Measurements from ENCODE around the gene CPNE1. TPM values are rescaled to one million over a fixed set of nuclear protein-coding genes. Genes with fewer than 3 reads are reported as not detected.

The CPNE1 gene
- total and polyA plus RNA-seq, 9 donors: 45.6 to 176 (median 145) TPM

GRCh38 chr20:35673884-35674283 lies 9.2 kb upstream of the CPNE1 start:
- DNase-seq: no peak
- Histone ChIP-seq H3K36me3 (ENCODE audit: control insufficient read depth, insufficient read depth, low read length) (peaks cover 46% of the 10 kb centered on the region), H3K4me3 (ENCODE audit: low read length) (no peak overlapping the region), H3K4me1 (ENCODE audit: control insufficient read depth, insufficient read depth, low read length) (no peaks in the 10 kb centered on the region), H3K27me3 (ENCODE audit: control insufficient read depth, insufficient read depth, low read length) (no peaks in the 10 kb centered on the region), H3K27ac (ENCODE audit: low read length) (no peak overlapping the region), H3K9me3 (replicated peaks; ENCODE audit: control insufficient read depth, low read depth, low read length) (no peaks in the 10 kb centered on the region)
- WGBS (ENCODE audit: insufficient coverage): 95% methylated on average over 3 of the region's 4 CpGs

- peaks cover 3% of the 10 kb centered on the region for H3K4me1 ChIP-seq (ENCODE audit: control insufficient read depth, insufficient read depth, low read length)
- H3K27ac ChIP-seq (ENCODE audit: low read length): no peak overlapping the region
- H3K27me3 ChIP-seq (ENCODE audit: control insufficient read depth, insufficient read depth, low read length): no peaks in the 10 kb centered on the region
- WGBS (ENCODE audit: insufficient coverage): no CpG with 5 or more reads among the region's 1 CpG
- H3K9me3 ChIP-seq (replicated peaks; ENCODE audit: control insufficient read depth, low read depth, low read length): no peaks in the 10 kb centered on the region
- peaks cover 35% of the 10 kb centered on the region for H3K36me3 ChIP-seq (ENCODE audit: control insufficient read depth, insufficient read depth, low read length)
- no peak for DNase-seq
- H3K4me3 ChIP-seq (ENCODE audit: low read length): no peak overlapping the region
Measured at GRCh38 chr20:35669681-35670080, 5.0 kb upstream of the CPNE1 start.

GRCh38 chr20:35669221-35669620 lies 4.5 kb upstream of the CPNE1 start:
- Histone ChIP-seq H3K36me3 (ENCODE audit: control insufficient read depth, insufficient read depth, low read length) (peaks cover 32% of the 10 kb centered on the region), H3K4me3 (ENCODE audit: low read length) (no peak overlapping the region), H3K9me3 (replicated peaks; ENCODE audit: control insufficient read depth, low read depth, low read length) (no peaks in the 10 kb centered on the region), H3K4me1 (ENCODE audit: control insufficient read depth, insufficient read depth, low read length) (peaks cover 3% of the 10 kb centered on the region), H3K27ac (ENCODE audit: low read length) (no peak overlapping the region), H3K27me3 (ENCODE audit: control insufficient read depth, insufficient read depth, low read length) (no peaks in the 10 kb centered on the region)
- WGBS (ENCODE audit: insufficient coverage): 80% methylated on average over 1 of the region's 5 CpGs
- no peak for DNase-seq

GRCh38 chr20:35665949-35666288 lies 1.2 kb upstream of the CPNE1 start:
- Histone ChIP-seq H3K27ac (ENCODE audit: low read length) (no peak overlapping the region), H3K4me3 (ENCODE audit: low read length) (no peak overlapping the region), H3K36me3 (ENCODE audit: control insufficient read depth, insufficient read depth, low read length) (peaks cover 16% of the 10 kb centered on the region), H3K9me3 (replicated peaks; ENCODE audit: control insufficient read depth, low read depth, low read length) (no peaks in the 10 kb centered on the region), H3K27me3 (ENCODE audit: control insufficient read depth, insufficient read depth, low read length) (no peaks in the 10 kb centered on the region), H3K4me1 (ENCODE audit: control insufficient read depth, insufficient read depth, low read length) (peaks cover 6% of the 10 kb centered on the region)
- WGBS (ENCODE audit: insufficient coverage): 98% methylated on average over 12 of the region's 17 CpGs
- DNase-seq: no peak

GRCh38 chr20:35663516-35664465 lies 909 bp downstream of the CPNE1 start:
- Histone ChIP-seq H3K4me3 (ENCODE audit: low read length) (peak overlapping the region; percentile 89), H3K36me3 (ENCODE audit: control insufficient read depth, insufficient read depth, low read length) (no peaks in the 10 kb centered on the region), H3K27me3 (ENCODE audit: control insufficient read depth, insufficient read depth, low read length) (no peaks in the 10 kb centered on the region), H3K9me3 (replicated peaks; ENCODE audit: control insufficient read depth, low read depth, low read length) (no peaks in the 10 kb centered on the region), H3K4me1 (ENCODE audit: control insufficient read depth, insufficient read depth, low read length) (peaks cover 6% of the 10 kb centered on the region), H3K27ac (ENCODE audit: low read length) (peak overlapping the region; percentile 98)
- whole genome bisulfite sequencing (ENCODE audit: insufficient coverage): under 1% methylated on average over 25 of the region's 28 CpGs
- DNase-seq: peak; percentile 71

GRCh38 chr20:35662551-35662950 lies 2.1 kb downstream of the CPNE1 start:
- Histone ChIP-seq H3K27me3 (ENCODE audit: control insufficient read depth, insufficient read depth, low read length) (no peaks in the 10 kb centered on the region), H3K9me3 (replicated peaks; ENCODE audit: control insufficient read depth, low read depth, low read length) (no peaks in the 10 kb centered on the region), H3K4me3 (ENCODE audit: low read length) (no peak overlapping the region), H3K4me1 (ENCODE audit: control insufficient read depth, insufficient read depth, low read length) (peaks cover 6% of the 10 kb centered on the region), H3K27ac (ENCODE audit: low read length) (no peak overlapping the region), H3K36me3 (ENCODE audit: control insufficient read depth, insufficient read depth, low read length) (no peaks in the 10 kb centered on the region)
- no peak for DNase-seq
- no CpG with 5 or more reads among the region's 2 CpGs for WGBS (ENCODE audit: insufficient coverage)

GRCh38 chr20:35661908-35662307 lies 2.8 kb downstream of the CPNE1 start:
- Histone ChIP-seq H3K4me3 (ENCODE audit: low read length) (no peak overlapping the region), H3K9me3 (replicated peaks; ENCODE audit: control insufficient read depth, low read depth, low read length) (no peaks in the 10 kb centered on the region), H3K27me3 (ENCODE audit: control insufficient read depth, insufficient read depth, low read length) (no peaks in the 10 kb centered on the region), H3K4me1 (ENCODE audit: control insufficient read depth, insufficient read depth, low read length) (peaks cover 6% of the 10 kb centered on the region), H3K36me3 (ENCODE audit: control insufficient read depth, insufficient read depth, low read length) (no peaks in the 10 kb centered on the region), H3K27ac (ENCODE audit: low read length) (no peak overlapping the region)
- no CpG with 5 or more reads among the region's 3 CpGs for WGBS (ENCODE audit: insufficient coverage)
- DNase-seq: no peak

GRCh38 chr20:35661053-35661452 lies 3.6 kb downstream of the CPNE1 start:
- Histone ChIP-seq H3K4me1 (ENCODE audit: control insufficient read depth, insufficient read depth, low read length) (peaks cover 6% of the 10 kb centered on the region), H3K36me3 (ENCODE audit: control insufficient read depth, insufficient read depth, low read length) (no peaks in the 10 kb centered on the region)

GRCh38 chr20:35660122-35660937 lies 4.4 kb downstream of the CPNE1 start:
- no peak overlapping the region for H3K4me3 ChIP-seq (ENCODE audit: low read length)
- WGBS (ENCODE audit: insufficient coverage): 93% methylated on average over 5 of the region's 10 CpGs
- H3K9me3 ChIP-seq (replicated peaks; ENCODE audit: control insufficient read depth, low read depth, low read length): no peaks in the 10 kb centered on the region
- no peaks in the 10 kb centered on the region for H3K27me3 ChIP-seq (ENCODE audit: control insufficient read depth, insufficient read depth, low read length)
- no peak for DNase-seq
- H3K4me1 ChIP-seq (ENCODE audit: control insufficient read depth, insufficient read depth, low read length): peaks cover 6% of the 10 kb centered on the region
- no peak overlapping the region for H3K27ac ChIP-seq (ENCODE audit: low read length)
- H3K36me3 ChIP-seq (ENCODE audit: control insufficient read depth, insufficient read depth, low read length): peaks cover under 1% of the 10 kb centered on the region

More at GRCh38 chr20:35661053-35661452, 3.6 kb downstream of the CPNE1 start:
- no peak for DNase-seq
- no peak overlapping the region for H3K27ac ChIP-seq (ENCODE audit: low read length)
- no CpG with 5 or more reads among the region's 2 CpGs for WGBS (ENCODE audit: insufficient coverage)
- no peaks in the 10 kb centered on the region for H3K9me3 ChIP-seq (replicated peaks; ENCODE audit: control insufficient read depth, low read depth, low read length)
- no peaks in the 10 kb centered on the region for H3K27me3 ChIP-seq (ENCODE audit: control insufficient read depth, insufficient read depth, low read length)
- H3K4me3 ChIP-seq (ENCODE audit: low read length): no peak overlapping the region

- H3K4me1 ChIP-seq (ENCODE audit: control insufficient read depth, insufficient read depth, low read length): no peaks in the 10 kb centered on the region
Measured at GRCh38 chr20:35657271-35657670, 7.4 kb downstream of the CPNE1 start.

More at GRCh38 chr20:35657271-35657670, 7.4 kb downstream of the CPNE1 start:
- no peak overlapping the region for H3K27ac ChIP-seq (ENCODE audit: low read length)
- peaks cover 29% of the 10 kb centered on the region for H3K36me3 ChIP-seq (ENCODE audit: control insufficient read depth, insufficient read depth, low read length)
- H3K27me3 ChIP-seq (ENCODE audit: control insufficient read depth, insufficient read depth, low read length): no peaks in the 10 kb centered on the region
- WGBS (ENCODE audit: insufficient coverage): no CpG with 5 or more reads among the region's 1 CpG
- no peaks in the 10 kb centered on the region for H3K9me3 ChIP-seq (replicated peaks; ENCODE audit: control insufficient read depth, low read depth, low read length)
- H3K4me3 ChIP-seq (ENCODE audit: low read length): no peak overlapping the region
- no peak for DNase-seq

Data from muscle of leg (tissue), 11 donors.